Small intestine (tissue), 7 donors: ENCODE data around the gene IFT81. TPM values are rescaled to one million over a fixed set of nuclear protein-coding genes. Genes with fewer than 3 reads are reported as not detected.
A peak's percentile ranks its signal among the peaks of the same experiment; 100 is the strongest.
"Not testable (repeated sequence)": the region's sequence is repeated elsewhere in the genome, so short reads cannot be mapped to it uniquely, and the experiment has no call there.

Experiments
- DNase-seq, 2 donors: peaks; one replicate each; pipeline versions ENCODE4 v3.0.0 to v3.0.0-alpha.2; 2013
- FAIRE-seq: peaks from 2 replicates; lab custom pipeline; 2012; peaks lifted over from hg19 to GRCh38; lab: Jason Lieb, UNC
- H3K27ac ChIP-seq, 3 donors: one replicate each; pipeline ENCODE4 v1.5.1; 2013; ENCODE audit warnings: low read length in 2 of 3, mild to moderate bottlenecking in 2 of 3, control low read depth in 1 of 3, inconsistent platforms in 1 of 3, low read depth in 1 of 3, moderate library complexity in 1 of 3
- H3K27me3 ChIP-seq, 3 donors: one replicate each; pipeline ENCODE4 v1.6.1; 2013; ENCODE audit warnings: low read length in 3 of 3, inconsistent platforms in 1 of 3; ENCODE audit not compliant: control insufficient read depth in 3 of 3, insufficient read depth in 3 of 3
- H3K36me3 ChIP-seq, 3 donors: one replicate each; pipeline ENCODE4 v1.6.1; 2013; ENCODE audit warnings: low read length in 3 of 3, inconsistent platforms in 1 of 3, low read depth in 1 of 3, mild to moderate bottlenecking in 1 of 3, moderate library complexity in 1 of 3; ENCODE audit not compliant: control insufficient read depth in 3 of 3, insufficient read depth in 2 of 3
- H3K4me1 ChIP-seq, 3 donors: one replicate each; pipeline ENCODE4 v1.6.1; 2013; ENCODE audit warnings: low read length in 2 of 3, inconsistent platforms in 1 of 3, low read depth in 1 of 3, mild to moderate bottlenecking in 1 of 3, moderate library complexity in 1 of 3; ENCODE audit not compliant: control insufficient read depth in 3 of 3, insufficient read depth in 2 of 3
- H3K4me3 ChIP-seq, 3 donors: one replicate each; pipeline ENCODE4 v1.5.1; 2013; ENCODE audit warnings: low read length in 3 of 3, control low read depth in 1 of 3, inconsistent platforms in 1 of 3, low read depth in 1 of 3, mild to moderate bottlenecking in 1 of 3, moderate library complexity in 1 of 3
- H3K9me3 ChIP-seq, 2 donors: one replicate each; pipeline ENCODE4 v1.6.1; 2013; ENCODE audit warnings: low read depth in 1 of 2, low read length in 1 of 2; ENCODE audit not compliant: control insufficient read depth in 2 of 2, insufficient read depth in 1 of 2
- WGBS, 3 donors: extraction: QIAGEN DNeasy Blood & Tissue Kit; methylation state at CpG; one replicate each; pipeline ENCODE4 v1.1.7; 2013; 5-methylcytosine and 5-hydroxymethylcytosine counted together
- polyA plus RNA-seq, 4 donors: library from polyadenylated mRNA; stranded (reverse) in 3 of 4; unstranded in 1 of 4; fragments of 200-250 nt in 3 of 4; fragments of 120-200 nt in 1 of 4; gene quantifications; one replicate each; pipeline versions ENCODE4 v1.2.1 to v1.2.3, GENCODE V29; 2013
- donor health status: healthy with polysubstance abuse.
- donor health status: control.
- donor health status: control.
- donor health status: Bipolar disorder and iron deficiency.
- donor health status: healthy.

Gene IFT81
- polyA plus RNA-seq, 4 donors = 0.54 to 10.2 (median 2.6) TPM

- Histone ChIP-seq H3K36me3 (peaks cover 0 to 7% (median 0%) of the 10 kb centered on the region in 3 donors), H3K4me3 (no peak overlapping the region), H3K27ac (no peak overlapping the region), H3K4me1 (peaks cover 0 to 15% (median 0%) of the 10 kb centered on the region in 3 donors), H3K27me3 (no peaks in the 10 kb centered on the region), H3K9me3 (no peaks in the 10 kb centered on the region)
- DNase-seq = no peak
- 87 to 96% (median 95%) methylated on average over 2 of the region's 2 CpGs for WGBS, 3 donors
- FAIRE-seq = no peak
These were observed 72.8 kb downstream of the IFT81 start for GRCh38 chr12:110197003-110197402.

- no peaks in the 10 kb centered on the region for H3K27me3 ChIP-seq
- FAIRE-seq (no peak), DNase-seq (no peak)
- 100% methylated on average over 1 of the region's 1 CpG for whole genome bisulfite sequencing, 3 donors
- no peaks in the 10 kb centered on the region for H3K9me3 ChIP-seq
- H3K4me3 ChIP-seq = no peak overlapping the region
- H3K27ac ChIP-seq = no peak overlapping the region
- H3K4me1 ChIP-seq = peaks cover 0 to 10% (median 0%) of the 10 kb centered on the region in 3 donors
- H3K36me3 ChIP-seq = peaks cover 0 to 3% (median 0%) of the 10 kb centered on the region in 3 donors
These were observed 74.2 kb downstream of the IFT81 start for GRCh38 chr12:110198386-110198785.

GRCh38 chr12:110199339-110200123 lies 75.4 kb downstream of the IFT81 start:
- H3K4me3 ChIP-seq = no peak overlapping the region
- H3K36me3 ChIP-seq = peaks cover 0 to 2% (median 0%) of the 10 kb centered on the region in 3 donors
- no peaks in the 10 kb centered on the region for H3K27me3 ChIP-seq
- H3K27ac ChIP-seq = no peak overlapping the region
- DNase-seq (peak in 1 of 2 donors; percentile 18), FAIRE-seq (no peak)
- WGBS, 3 donors = 40 to 54% (median 42%) methylated on average over 6 of the region's 6 CpGs
- no peaks in the 10 kb centered on the region for H3K9me3 ChIP-seq
- peaks cover 0 to 6% (median 0%) of the 10 kb centered on the region in 3 donors for H3K4me1 ChIP-seq

GRCh38 chr12:110200124-110200417 lies 75.9 kb downstream of the IFT81 start:
- 85 to 97% (median 86%) methylated on average over 1 of the region's 1 CpG for WGBS, 3 donors
- Histone ChIP-seq H3K4me1 (peaks cover 0 to 6% (median 0%) of the 10 kb centered on the region in 3 donors), H3K36me3 (peaks cover 0 to 6% (median 0%) of the 10 kb centered on the region in 3 donors), H3K9me3 (no peaks in the 10 kb centered on the region), H3K27ac (no peak overlapping the region), H3K4me3 (no peak overlapping the region), H3K27me3 (no peaks in the 10 kb centered on the region)
- FAIRE-seq (no peak), DNase-seq (no peak)

- no peak for FAIRE-seq
- no peaks in the 10 kb centered on the region for H3K27me3 ChIP-seq
- no peak overlapping the region for H3K4me3 ChIP-seq
- 93 to 97% (median 96%) methylated on average over 1 of the region's 1 CpG for WGBS, 3 donors
- no peak overlapping the region for H3K27ac ChIP-seq
- H3K4me1 ChIP-seq = peaks cover 0 to 6% (median 0%) of the 10 kb centered on the region in 3 donors
- no peaks in the 10 kb centered on the region for H3K9me3 ChIP-seq
- no peak for DNase-seq
- peaks cover 0 to 10% (median 0%) of the 10 kb centered on the region in 3 donors for H3K36me3 ChIP-seq
These were observed 77.8 kb downstream of the IFT81 start for GRCh38 chr12:110201995-110202394.

- H3K4me1 ChIP-seq = peaks cover 0 to 6% (median 0%) of the 10 kb centered on the region in 3 donors
- H3K9me3 ChIP-seq = no peaks in the 10 kb centered on the region
- H3K27ac ChIP-seq = no peak overlapping the region
- no peaks in the 10 kb centered on the region for H3K27me3 ChIP-seq
- DNase-seq (no peak), FAIRE-seq (no peak)
- 87 to 99% (median 98%) methylated on average over 2 of the region's 2 CpGs for WGBS, 3 donors
- no peak overlapping the region for H3K4me3 ChIP-seq
- peaks cover 0 to 10% (median 0%) of the 10 kb centered on the region in 3 donors for H3K36me3 ChIP-seq
These were observed 79.4 kb downstream of the IFT81 start for GRCh38 chr12:110203546-110203945.

- Histone ChIP-seq H3K27ac (no peak overlapping the region), H3K4me3 (no peak overlapping the region), H3K9me3 (no peaks in the 10 kb centered on the region), H3K27me3 (no peaks in the 10 kb centered on the region), H3K4me1 (no peaks in the 10 kb centered on the region), H3K36me3 (peaks cover 0 to 14% (median 0%) of the 10 kb centered on the region in 3 donors)
- WGBS, 3 donors = 95 to 96% (median 95%) methylated on average over 2 of the region's 2 CpGs
- no peak for FAIRE-seq
- DNase-seq = no peak
These were observed 81.8 kb downstream of the IFT81 start for GRCh38 chr12:110205931-110206330.

GRCh38 chr12:110211639-110212536 lies 87.7 kb downstream of the IFT81 start:
- 94 to 95% (median 95%) methylated on average over 10 of the region's 10 CpGs for WGBS, 3 donors
- H3K36me3 ChIP-seq, H3K27me3 ChIP-seq, H3K4me3 ChIP-seq, H3K4me1 ChIP-seq, H3K27ac ChIP-seq, DNase-seq, H3K9me3 ChIP-seq, FAIRE-seq: not testable (repeated sequence)
